Body of pancreas (tissue), 4 donors: ENCODE data around the gene PFKFB4.

Experiments
- POLR2A ChIP-seq, 3 donors: fragments of 450-650 bp; IDR thresholded peaks; one replicate each; pipeline ENCODE4 v1.6.1; 2016; ENCODE audit warnings: antibody characterized with exemption in 3 of 3, mild to moderate bottlenecking in 2 of 3
- TF ChIP-seq, protein P1 (sequence below), 7 experiments: fragments of 450-650 bp in 4 of 7; fragments of 200-600 bp in 3 of 7; sonication (generic) in 3 of 7; IDR thresholded peaks; one replicate each; pipeline ENCODE4 v1.5.1; 2016 to 2019; ENCODE audit warnings: antibody characterized with exemption in 7 of 7

GRCh38 chr3:48573973-48574585, 17.5 kb upstream of the PFKFB4 start:
- TF ChIP-seq, protein P1, sequence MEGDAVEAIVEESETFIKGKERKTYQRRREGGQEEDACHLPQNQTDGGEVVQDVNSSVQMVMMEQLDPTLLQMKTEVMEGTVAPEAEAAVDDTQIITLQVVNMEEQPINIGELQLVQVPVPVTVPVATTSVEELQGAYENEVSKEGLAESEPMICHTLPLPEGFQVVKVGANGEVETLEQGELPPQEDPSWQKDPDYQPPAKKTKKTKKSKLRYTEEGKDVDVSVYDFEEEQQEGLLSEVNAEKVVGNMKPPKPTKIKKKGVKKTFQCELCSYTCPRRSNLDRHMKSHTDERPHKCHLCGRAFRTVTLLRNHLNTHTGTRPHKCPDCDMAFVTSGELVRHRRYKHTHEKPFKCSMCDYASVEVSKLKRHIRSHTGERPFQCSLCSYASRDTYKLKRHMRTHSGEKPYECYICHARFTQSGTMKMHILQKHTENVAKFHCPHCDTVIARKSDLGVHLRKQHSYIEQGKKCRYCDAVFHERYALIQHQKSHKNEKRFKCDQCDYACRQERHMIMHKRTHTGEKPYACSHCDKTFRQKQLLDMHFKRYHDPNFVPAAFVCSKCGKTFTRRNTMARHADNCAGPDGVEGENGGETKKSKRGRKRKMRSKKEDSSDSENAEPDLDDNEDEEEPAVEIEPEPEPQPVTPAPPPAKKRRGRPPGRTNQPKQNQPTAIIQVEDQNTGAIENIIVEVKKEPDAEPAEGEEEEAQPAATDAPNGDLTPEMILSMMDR (IDR thresholded peaks at IDR 0.05), result no peak
- TF ChIP-seq POLR2A (IDR thresholded peaks at IDR 0.05), result no peak
